Activated naive CD4-positive, alpha-beta T cell treated with anti-CD3 and anti-CD28 coated beads for 36 hours (primary cell): ENCODE results near the gene RAB40A. TPM values are rescaled to one million over a fixed set of nuclear protein-coding genes. Genes with fewer than 3 reads are reported as not detected.

Experiments used
- total RNA-seq, 2 experiments: library from RNA; stranded (reverse); gene quantifications; one replicate each; pipeline ENCODE4 v1.2.3, GENCODE V29; 2021

RAB40A gene
- total RNA-seq, 2 experiments from 2014 or later: 0.07 TPM; not detected in 1

Other genes with a start within 250 kb of the RAB40A start
- gene TCEAL5, start 242.7 kb downstream of the RAB40A start, total RNA-seq: under 1 TPM in 1 of 2 experiments, not detected in 1; 0.32 TPM
- gene BEX2, start 208.5 kb downstream of the RAB40A start, total RNA-seq: 10 to 100 TPM; 16.0 to 18.9 TPM
- not detected for gene TCEAL7, start 189.2 kb downstream of the RAB40A start, total RNA-seq
- 1 to 10 TPM; 3.2 to 3.5 TPM for gene TCEAL9, start 163.0 kb downstream of the RAB40A start, total RNA-seq
- gene BEX3, start 143.0 kb downstream of the RAB40A start, total RNA-seq: 10 to 100 TPM; 40.4 to 46.5 TPM
- gene TCEAL4, start 66.0 kb upstream of the RAB40A start, total RNA-seq: 10 to 100 TPM; 13.1 to 14.2 TPM
- 1 to 10 TPM; 4.4 to 6.2 TPM for gene TCEAL3, start 88.5 kb upstream of the RAB40A start, total RNA-seq
- gene TCEAL1, start 109.5 kb upstream of the RAB40A start, total RNA-seq: 1 to 10 TPM; 6.9 to 7.1 TPM
- 100 to 1,000 TPM; 181 to 183 TPM for gene MORF4L2, start 167.2 kb upstream of the RAB40A start, total RNA-seq
- under 1 TPM in 1 of 2 experiments, not detected in 1; 0.31 TPM for gene TMEM31, start 191.4 kb upstream of the RAB40A start, total RNA-seq